ENCODE results near the gene SRD5A1. TPM values are rescaled to one million over a fixed set of nuclear protein-coding genes. Genes with fewer than 3 reads are reported as not detected.

SRD5A1 gene
- total RNA-seq, 1 donor from 2014 or later, result 8.0 TPM

DNA sequence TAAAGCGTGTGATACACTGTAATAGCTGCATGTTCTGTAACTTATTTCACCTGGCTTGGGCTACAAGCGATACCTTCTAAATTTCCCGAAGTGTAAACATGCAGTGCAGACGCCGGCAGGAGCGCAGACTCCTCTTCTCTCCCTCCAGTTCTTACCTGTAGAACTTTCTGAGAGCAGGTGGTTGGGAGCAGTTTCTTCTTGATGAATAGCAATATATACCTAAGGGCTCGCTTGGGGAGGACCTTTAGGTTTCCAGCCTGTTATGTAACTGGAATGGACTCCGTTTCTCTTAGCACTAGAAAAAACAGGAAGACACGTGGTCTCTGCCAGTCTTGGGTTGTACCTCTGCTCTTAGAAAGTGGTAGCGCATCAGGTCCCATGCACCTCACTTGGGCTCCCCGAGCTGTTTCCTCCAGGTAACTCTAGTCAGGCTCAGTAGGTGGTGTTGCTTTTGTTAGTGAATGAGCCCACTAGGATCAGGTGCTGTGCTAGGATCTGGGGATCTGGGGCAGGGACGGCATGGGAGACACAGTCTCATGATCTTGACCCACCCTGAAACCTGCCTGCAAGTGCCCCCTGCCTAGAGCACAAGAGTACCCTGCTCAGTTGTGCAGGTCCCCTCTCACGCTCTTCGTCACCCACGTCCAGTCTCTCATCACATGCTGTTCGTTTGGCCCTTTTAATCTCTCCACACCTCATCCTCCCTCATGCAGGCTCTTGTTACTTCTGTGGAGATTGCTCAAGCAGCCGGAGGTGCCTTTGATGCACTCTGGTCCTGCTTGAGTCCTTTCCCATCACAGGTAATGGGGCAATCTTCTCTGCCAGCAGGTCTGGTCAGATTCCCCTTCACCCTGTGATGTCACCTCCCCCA, 82.8 kb downstream of the SRD5A1 start:
- ATAC-seq (no peak), DNase-seq (peak; percentile 42)
- H3K36me3 ChIP-seq, result no peaks in the 10 kb centered on the region
- peak overlapping the region; percentile 67 for H3K4me3 ChIP-seq
- TF ChIP-seq, protein P1, sequence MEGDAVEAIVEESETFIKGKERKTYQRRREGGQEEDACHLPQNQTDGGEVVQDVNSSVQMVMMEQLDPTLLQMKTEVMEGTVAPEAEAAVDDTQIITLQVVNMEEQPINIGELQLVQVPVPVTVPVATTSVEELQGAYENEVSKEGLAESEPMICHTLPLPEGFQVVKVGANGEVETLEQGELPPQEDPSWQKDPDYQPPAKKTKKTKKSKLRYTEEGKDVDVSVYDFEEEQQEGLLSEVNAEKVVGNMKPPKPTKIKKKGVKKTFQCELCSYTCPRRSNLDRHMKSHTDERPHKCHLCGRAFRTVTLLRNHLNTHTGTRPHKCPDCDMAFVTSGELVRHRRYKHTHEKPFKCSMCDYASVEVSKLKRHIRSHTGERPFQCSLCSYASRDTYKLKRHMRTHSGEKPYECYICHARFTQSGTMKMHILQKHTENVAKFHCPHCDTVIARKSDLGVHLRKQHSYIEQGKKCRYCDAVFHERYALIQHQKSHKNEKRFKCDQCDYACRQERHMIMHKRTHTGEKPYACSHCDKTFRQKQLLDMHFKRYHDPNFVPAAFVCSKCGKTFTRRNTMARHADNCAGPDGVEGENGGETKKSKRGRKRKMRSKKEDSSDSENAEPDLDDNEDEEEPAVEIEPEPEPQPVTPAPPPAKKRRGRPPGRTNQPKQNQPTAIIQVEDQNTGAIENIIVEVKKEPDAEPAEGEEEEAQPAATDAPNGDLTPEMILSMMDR (IDR thresholded peaks at IDR 0.05), result no peak
- no peak overlapping the region for H3K27ac ChIP-seq
- H3K9me3 ChIP-seq, result no peaks in the 10 kb centered on the region
- intact Hi-C loops (cut with DNase I), result no loop called here
- H3K4me1 ChIP-seq, result peaks cover 49% of the 10 kb centered on the region
- H3K27me3 ChIP-seq, result no peaks in the 10 kb centered on the region

DNA sequence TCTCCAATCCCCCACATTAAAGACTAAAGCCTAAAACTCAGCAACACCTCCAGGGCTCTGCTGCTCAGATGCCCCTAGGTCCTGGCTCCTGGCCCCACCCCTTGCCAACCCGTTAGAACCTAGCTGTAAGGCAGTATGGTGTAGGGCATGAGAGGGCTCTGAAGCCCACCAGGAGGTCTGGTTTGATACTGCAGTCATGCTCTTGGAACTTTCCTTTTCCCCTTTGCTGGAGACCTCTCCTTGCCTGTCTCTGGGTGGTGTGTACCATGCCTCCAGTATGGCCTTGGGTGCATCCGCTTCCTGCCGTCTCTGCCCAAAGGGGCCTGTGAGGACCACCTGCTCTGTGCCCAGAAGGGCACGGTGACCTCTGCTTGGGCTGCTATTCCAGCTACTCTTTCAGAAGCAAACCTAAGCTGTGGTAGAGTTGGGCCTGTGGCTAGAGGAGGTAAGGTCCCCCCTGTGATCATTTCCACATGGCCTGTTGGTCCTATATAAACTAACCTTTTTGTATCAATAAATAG, 83.4 kb downstream of the SRD5A1 start:
- no peaks in the 10 kb centered on the region for H3K9me3 ChIP-seq
- no peak overlapping the region for H3K4me3 ChIP-seq
- ATAC-seq (no peak), DNase-seq (peak; percentile 33)
- no peaks in the 10 kb centered on the region for H3K36me3 ChIP-seq
- no peaks in the 10 kb centered on the region for H3K27me3 ChIP-seq
- TF ChIP-seq, protein P1 (IDR thresholded peaks at IDR 0.05), result no peak
- intact Hi-C loops (cut with DNase I), result no loop called here
- H3K27ac ChIP-seq, result no peak overlapping the region
- peaks cover 56% of the 10 kb centered on the region for H3K4me1 ChIP-seq

DNA sequence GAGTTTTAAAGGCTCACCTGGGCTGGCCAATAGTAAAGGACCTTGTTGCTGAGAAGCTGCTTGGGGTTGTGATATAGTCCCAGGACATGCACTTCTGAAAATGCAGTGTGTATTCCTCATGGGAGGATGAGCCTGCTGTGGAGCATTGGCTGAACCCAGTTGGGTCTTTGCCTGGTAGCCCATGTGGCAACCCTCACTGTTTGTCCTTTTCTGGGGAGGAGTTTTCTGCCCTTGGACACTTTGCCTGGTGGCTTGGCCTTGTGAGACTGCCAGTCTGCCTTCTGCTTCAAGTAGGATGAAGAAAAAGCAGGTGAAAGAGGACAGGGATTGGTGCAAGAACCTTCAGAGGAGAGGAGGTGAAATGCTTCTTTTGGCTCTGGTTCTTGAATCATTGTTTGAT, 84.0 kb downstream of the SRD5A1 start:
- Histone ChIP-seq H3K4me3 (no peak overlapping the region), H3K36me3 (no peaks in the 10 kb centered on the region), H3K27me3 (no peaks in the 10 kb centered on the region), H3K9me3 (no peaks in the 10 kb centered on the region), H3K27ac (no peak overlapping the region), H3K4me1 (peaks cover 60% of the 10 kb centered on the region)
- TF ChIP-seq, protein P1 (IDR thresholded peaks at IDR 0.05), result no peak
- intact Hi-C loops (cut with DNase I), result no loop called here
- ATAC-seq (no peak), DNase-seq (no peak)

DNA sequence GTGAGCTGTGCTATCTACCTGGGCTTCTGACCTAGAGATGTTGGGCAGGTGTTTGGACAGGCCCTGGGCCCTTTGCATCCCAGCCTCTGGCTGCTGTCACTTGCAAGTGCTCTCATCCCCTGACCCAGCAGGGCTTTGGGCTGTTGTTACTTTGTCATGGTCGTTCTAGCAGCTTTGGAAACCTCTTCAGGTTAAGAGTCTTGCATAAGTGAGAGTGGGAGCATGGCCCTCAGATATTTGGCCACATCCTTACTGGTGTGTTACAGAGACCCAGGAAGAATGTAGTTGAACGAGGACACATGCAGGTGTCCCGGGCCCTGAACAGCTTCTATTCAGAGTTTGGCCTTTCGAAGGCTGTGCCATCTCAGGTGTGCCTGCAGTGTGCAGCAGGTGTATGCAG, 84.4 kb downstream of the SRD5A1 start:
- no peak overlapping the region for H3K4me3 ChIP-seq
- intact Hi-C loops (cut with DNase I), result no loop called here

DNA sequence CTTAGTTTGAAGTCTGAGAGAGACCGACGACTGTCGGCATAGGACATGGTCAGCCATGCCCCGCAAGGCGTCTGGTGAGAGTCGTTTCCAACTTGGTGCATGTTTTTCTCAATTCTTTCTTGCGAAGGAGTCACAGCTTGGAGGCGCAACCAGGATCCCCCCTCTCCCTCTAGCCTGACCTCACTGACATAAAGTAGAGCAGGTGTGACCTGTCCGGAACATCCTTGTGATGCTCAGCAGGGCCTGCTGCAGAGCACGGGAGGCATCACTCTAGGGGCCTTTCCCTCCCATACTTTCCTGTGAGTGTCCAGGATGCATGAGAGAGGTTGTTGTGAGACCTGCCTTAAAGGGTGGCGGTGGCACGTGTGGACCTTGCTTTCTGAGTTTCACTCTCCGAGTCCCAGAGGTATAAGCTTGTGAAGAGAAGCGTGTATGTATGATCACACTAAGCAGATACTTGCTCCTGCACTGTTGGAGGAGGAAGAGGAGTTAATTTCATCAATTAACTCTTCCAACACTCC, 85.0 kb downstream of the SRD5A1 start:
- Histone ChIP-seq H3K27ac (no peak overlapping the region), H3K9me3 (no peaks in the 10 kb centered on the region), H3K27me3 (no peaks in the 10 kb centered on the region), H3K36me3 (no peaks in the 10 kb centered on the region), H3K4me1 (peaks cover 70% of the 10 kb centered on the region), H3K4me3 (no peak overlapping the region)
- TF ChIP-seq, protein P1 (IDR thresholded peaks at IDR 0.05), result no peak
- intact Hi-C loops (cut with DNase I), result no loop called here
- peak; percentile 40 for DNase-seq
- no peak for ATAC-seq

More for the DNA sequence above, 84.4 kb downstream of the SRD5A1 start:
- Histone ChIP-seq H3K27ac (no peak overlapping the region), H3K36me3 (no peaks in the 10 kb centered on the region), H3K4me1 (peaks cover 65% of the 10 kb centered on the region), H3K9me3 (no peaks in the 10 kb centered on the region), H3K27me3 (no peaks in the 10 kb centered on the region)
- TF ChIP-seq, protein P1 (IDR thresholded peaks at IDR 0.05), result no peak
- no peak for ATAC-seq
- peak; percentile 58 for DNase-seq
